ENCODE results near the gene ASXL3.

- no peak for TF ChIP-seq CTCF (IDR thresholded peaks at IDR 0.05; ENCODE audit: low read length)
- no peak for TF ChIP-seq EZH2phosphoT487 (IDR thresholded peaks at IDR 0.05; ENCODE audit: low read length)
- TF ChIP-seq EZH2 (optimal IDR thresholded peaks at IDR 0.05; ENCODE audit: low read depth, low read length): no peak
Observed at GRCh38 chr18:33664241-33664874, 86.3 kb downstream of the ASXL3 start.

Measured in MM.1S (cell line).